Neural cell (in vitro differentiated cells): ENCODE data around the gene LRFN5. TPM values are rescaled to one million over a fixed set of nuclear protein-coding genes. Genes with fewer than 3 reads are reported as not detected.
"Not testable (repeated sequence)": the region's sequence is repeated elsewhere in the genome, so short reads cannot be mapped to it uniquely, and the experiment has no call there.

ENCODE experiments used
- H2AFZ ChIP-seq: fragments of 200-600, 300-800 bp; sonication (generic), shearing (Covaris generic); 2 replicates; pipeline ENCODE4 v1.6.0; 2014; ENCODE audit warnings: low read depth, mild to moderate bottlenecking, antibody characterized with exemption, low read length, moderate library complexity
- H3F3A ChIP-seq: fragments of 200-600 bp; shearing (Covaris generic); 2 replicates; pipeline ENCODE4 v1.6.1; 2016; ENCODE audit warnings: mild to moderate bottlenecking, moderate library complexity, mixed read lengths, antibody characterized with exemption, low read length; ENCODE audit not compliant: insufficient read depth, poor library complexity, severe bottlenecking
- H3K27ac ChIP-seq: fragments of 200-600, 300-800 bp; sonication (generic), shearing (Covaris generic); 2 replicates; pipeline ENCODE4 v1.5.1; 2014; ENCODE audit warnings: mild to moderate bottlenecking, low read length, moderate library complexity
- H3K27me3 ChIP-seq: fragments of 300-800, 200-600 bp; sonication (generic), shearing (Covaris generic); 2 replicates; pipeline ENCODE4 v1.6.0; 2014; ENCODE audit warnings: mild to moderate bottlenecking, low read depth, low read length, moderate library complexity; ENCODE audit not compliant: insufficient read depth
- H3K36me3 ChIP-seq: fragments of 300-800, 200-600 bp; sonication (generic), shearing (Covaris generic); 2 replicates; pipeline ENCODE4 v1.5.1; 2014; ENCODE audit warnings: mild to moderate bottlenecking, antibody characterized with exemption, low read length, moderate library complexity; ENCODE audit not compliant: insufficient read depth
- H3K4me2 ChIP-seq: fragments of 300-800, 200-600 bp; sonication (generic), shearing (Covaris generic); 2 replicates; pipeline ENCODE4 v1.6.0; 2014; ENCODE audit warnings: mild to moderate bottlenecking, low read length
- H3K4me3 ChIP-seq: fragments of 300-800, 200-600 bp; sonication (generic), shearing (Covaris generic); 2 replicates; pipeline ENCODE4 v1.5.1; 2014; ENCODE audit warnings: mild to moderate bottlenecking, low read length, moderate library complexity
- H3K79me2 ChIP-seq: fragments of 200-600 bp; shearing (Covaris generic); replicated peaks from 2 replicates; pipeline ENCODE4 v1.6.0; 2014; ENCODE audit warnings: mild to moderate bottlenecking, low read length, moderate library complexity; ENCODE audit not compliant: insufficient read depth
- H3K9ac ChIP-seq: fragments of 300-800, 200-600 bp; sonication (generic), shearing (Covaris generic); 2 replicates; pipeline ENCODE4 v1.6.1; 2016; ENCODE audit warnings: mild to moderate bottlenecking, low read length, mixed read lengths
- H3K9me2 ChIP-seq: fragments of 200-600 bp; shearing (Covaris generic); 2 replicates; pipeline ENCODE4 v1.6.1; 2016; ENCODE audit warnings: mild to moderate bottlenecking, low read length, mixed read lengths; ENCODE audit not compliant: insufficient read depth
- H3K9me3 ChIP-seq: fragments of 200-600, 300-800 bp; sonication (generic), shearing (Covaris generic); 2 replicates; pipeline ENCODE4 v1.6.1; 2016; ENCODE audit warnings: mild to moderate bottlenecking, mixed run types, low read length, moderate library complexity, mixed read lengths
- H4K20me1 ChIP-seq: fragments of 200-600 bp; shearing (Covaris generic); 2 replicates; pipeline ENCODE4 v1.6.1; 2016; ENCODE audit warnings: mild to moderate bottlenecking, mixed run types; ENCODE audit not compliant: insufficient read depth
- EP300 ChIP-seq: fragments of 450-650 bp; conservative IDR thresholded peaks from 2 replicates; pipeline ENCODE4 v1.6.1; 2014; ENCODE audit warnings: antibody characterized with exemption, mild to moderate bottlenecking, moderate library complexity; ENCODE audit not compliant: poor library complexity, severe bottlenecking
- EZH2 ChIP-seq: fragments of 200-600, 300-800 bp; shearing (Covaris generic), sonication (generic); IDR thresholded peaks from 2 replicates; pipeline ENCODE4 v1.6.1; 2014; ENCODE audit warnings: antibody characterized with exemption, low read length, borderline replicate concordance, mild to moderate bottlenecking; ENCODE audit not compliant: insufficient read depth, poor library complexity, severe bottlenecking
- MXI1 ChIP-seq: fragments of 450-650 bp; conservative IDR thresholded peaks from 2 replicates; pipeline ENCODE4 v1.6.1; 2014; ENCODE audit warnings: antibody characterized with exemption, mild to moderate bottlenecking; ENCODE audit not compliant: poor library complexity, severe bottlenecking
- POLR2AphosphoS5 ChIP-seq: IDR thresholded peaks from 2 replicates; pipeline ENCODE4 v1.6.1; 2012
- RAD21 ChIP-seq: fragments of 450-650 bp; conservative IDR thresholded peaks from 2 replicates; pipeline ENCODE4 v1.6.1; 2014; ENCODE audit warnings: antibody characterized with exemption, mild to moderate bottlenecking, moderate library complexity
- SMC3 ChIP-seq: fragments of 450-650 bp; conservative IDR thresholded peaks from 2 replicates; pipeline ENCODE4 v1.6.1; 2014; ENCODE audit warnings: antibody characterized with exemption, mild to moderate bottlenecking, moderate library complexity; ENCODE audit not compliant: poor library complexity
- TAF1 ChIP-seq: IDR thresholded peaks from 2 replicates; pipeline ENCODE4 v1.6.1; 2012; ENCODE audit warnings: low read depth
- polyA plus RNA-seq: library from polyadenylated mRNA; depleted of rRNA; stranded (reverse); fragments of >200 nt; gene quantifications from 2 replicates; pipeline ENCODE4 v1.2.3, GENCODE V29; 2014
- TF ChIP-seq, protein P1 (sequence below): fragments of 450-650 bp; IDR thresholded peaks from 2 replicates; pipeline ENCODE4 v1.5.1; 2014; ENCODE audit warnings: antibody characterized with exemption, mild to moderate bottlenecking, moderate library complexity; ENCODE audit not compliant: poor library complexity, severe bottlenecking
- TF ChIP-seq, protein P2 (sequence below): IDR thresholded peaks from 2 replicates; pipeline ENCODE4 v1.6.1; 2012; ENCODE audit warnings: borderline replicate concordance

Gene LRFN5
- polyA plus RNA-seq, 1 donor from 2014 or later = 24.5 TPM

DNA sequence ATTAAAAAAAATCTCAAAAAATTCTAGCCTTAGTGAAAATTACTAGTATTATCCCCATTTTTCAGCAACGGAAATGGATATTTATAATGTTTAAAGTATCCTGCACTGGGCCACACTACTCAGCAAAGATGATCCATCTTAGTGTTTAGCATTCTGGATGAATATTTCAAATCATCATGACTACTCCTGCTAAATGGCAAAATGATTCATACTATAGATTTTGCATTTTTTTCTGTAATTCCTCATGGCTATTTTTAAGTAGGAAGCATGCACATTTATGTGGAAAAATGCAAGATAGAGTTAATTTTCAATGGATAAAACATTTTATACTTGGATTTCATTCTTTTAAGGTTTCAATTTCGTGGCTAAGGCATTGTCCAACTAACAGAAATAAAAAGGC is 59.6 kb downstream of the LRFN5 start:
- no peak overlapping the region for H3K4me2 ChIP-seq
- TF ChIP-seq MXI1 (no peak), TAF1 (no peak), EZH2 (no peak), EP300 (no peak), POLR2AphosphoS5 (no peak), SMC3 (no peak)
- TF ChIP-seq, protein P1, sequence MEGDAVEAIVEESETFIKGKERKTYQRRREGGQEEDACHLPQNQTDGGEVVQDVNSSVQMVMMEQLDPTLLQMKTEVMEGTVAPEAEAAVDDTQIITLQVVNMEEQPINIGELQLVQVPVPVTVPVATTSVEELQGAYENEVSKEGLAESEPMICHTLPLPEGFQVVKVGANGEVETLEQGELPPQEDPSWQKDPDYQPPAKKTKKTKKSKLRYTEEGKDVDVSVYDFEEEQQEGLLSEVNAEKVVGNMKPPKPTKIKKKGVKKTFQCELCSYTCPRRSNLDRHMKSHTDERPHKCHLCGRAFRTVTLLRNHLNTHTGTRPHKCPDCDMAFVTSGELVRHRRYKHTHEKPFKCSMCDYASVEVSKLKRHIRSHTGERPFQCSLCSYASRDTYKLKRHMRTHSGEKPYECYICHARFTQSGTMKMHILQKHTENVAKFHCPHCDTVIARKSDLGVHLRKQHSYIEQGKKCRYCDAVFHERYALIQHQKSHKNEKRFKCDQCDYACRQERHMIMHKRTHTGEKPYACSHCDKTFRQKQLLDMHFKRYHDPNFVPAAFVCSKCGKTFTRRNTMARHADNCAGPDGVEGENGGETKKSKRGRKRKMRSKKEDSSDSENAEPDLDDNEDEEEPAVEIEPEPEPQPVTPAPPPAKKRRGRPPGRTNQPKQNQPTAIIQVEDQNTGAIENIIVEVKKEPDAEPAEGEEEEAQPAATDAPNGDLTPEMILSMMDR = no peak
- TF ChIP-seq, protein P2, sequence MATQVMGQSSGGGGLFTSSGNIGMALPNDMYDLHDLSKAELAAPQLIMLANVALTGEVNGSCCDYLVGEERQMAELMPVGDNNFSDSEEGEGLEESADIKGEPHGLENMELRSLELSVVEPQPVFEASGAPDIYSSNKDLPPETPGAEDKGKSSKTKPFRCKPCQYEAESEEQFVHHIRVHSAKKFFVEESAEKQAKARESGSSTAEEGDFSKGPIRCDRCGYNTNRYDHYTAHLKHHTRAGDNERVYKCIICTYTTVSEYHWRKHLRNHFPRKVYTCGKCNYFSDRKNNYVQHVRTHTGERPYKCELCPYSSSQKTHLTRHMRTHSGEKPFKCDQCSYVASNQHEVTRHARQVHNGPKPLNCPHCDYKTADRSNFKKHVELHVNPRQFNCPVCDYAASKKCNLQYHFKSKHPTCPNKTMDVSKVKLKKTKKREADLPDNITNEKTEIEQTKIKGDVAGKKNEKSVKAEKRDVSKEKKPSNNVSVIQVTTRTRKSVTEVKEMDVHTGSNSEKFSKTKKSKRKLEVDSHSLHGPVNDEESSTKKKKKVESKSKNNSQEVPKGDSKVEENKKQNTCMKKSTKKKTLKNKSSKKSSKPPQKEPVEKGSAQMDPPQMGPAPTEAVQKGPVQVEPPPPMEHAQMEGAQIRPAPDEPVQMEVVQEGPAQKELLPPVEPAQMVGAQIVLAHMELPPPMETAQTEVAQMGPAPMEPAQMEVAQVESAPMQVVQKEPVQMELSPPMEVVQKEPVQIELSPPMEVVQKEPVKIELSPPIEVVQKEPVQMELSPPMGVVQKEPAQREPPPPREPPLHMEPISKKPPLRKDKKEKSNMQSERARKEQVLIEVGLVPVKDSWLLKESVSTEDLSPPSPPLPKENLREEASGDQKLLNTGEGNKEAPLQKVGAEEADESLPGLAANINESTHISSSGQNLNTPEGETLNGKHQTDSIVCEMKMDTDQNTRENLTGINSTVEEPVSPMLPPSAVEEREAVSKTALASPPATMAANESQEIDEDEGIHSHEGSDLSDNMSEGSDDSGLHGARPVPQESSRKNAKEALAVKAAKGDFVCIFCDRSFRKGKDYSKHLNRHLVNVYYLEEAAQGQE = no peak
- H3K9me3 ChIP-seq = no peaks in the 10 kb centered on the region
- H3K27ac ChIP-seq = no peak overlapping the region
- no peaks in the 10 kb centered on the region for H3K79me2 ChIP-seq
- no peaks in the 10 kb centered on the region for H3F3A ChIP-seq
- H4K20me1 ChIP-seq = no peaks in the 10 kb centered on the region
- H3K36me3 ChIP-seq = no peaks in the 10 kb centered on the region
- no peaks in the 10 kb centered on the region for H3K9me2 ChIP-seq
- no peaks in the 10 kb centered on the region for H3K27me3 ChIP-seq
- H3K4me3 ChIP-seq = no peak overlapping the region
- no peak overlapping the region for H2AFZ ChIP-seq
- H3K9ac ChIP-seq = no peak overlapping the region

DNA sequence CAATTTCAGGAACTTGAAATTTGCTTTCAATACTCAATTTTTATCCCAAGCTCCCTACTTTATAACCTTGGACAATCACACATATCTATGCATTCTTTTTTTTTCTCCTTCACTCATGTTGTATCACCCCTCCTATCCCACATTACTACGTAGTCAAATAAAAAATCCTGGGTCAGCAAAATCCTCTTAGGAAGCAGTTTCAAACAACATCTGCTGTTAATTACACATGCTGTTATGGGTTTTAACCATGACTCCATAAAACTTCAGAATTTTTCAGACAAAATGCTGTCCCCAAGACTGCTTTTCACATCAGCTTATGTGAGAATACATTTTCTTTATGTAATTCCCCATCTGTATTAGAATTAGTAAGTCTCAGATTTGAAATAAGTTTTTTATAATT is 61.7 kb downstream of the LRFN5 start:
- Histone ChIP-seq H3K9me3 (no peaks in the 10 kb centered on the region), H4K20me1 (no peaks in the 10 kb centered on the region), H3K9ac (no peak overlapping the region), H3K9me2 (no peaks in the 10 kb centered on the region), H3K79me2 (no peaks in the 10 kb centered on the region), H3K27ac (no peak overlapping the region), H3K27me3 (no peaks in the 10 kb centered on the region), H3K4me3 (no peak overlapping the region), H2AFZ (no peak overlapping the region), H3F3A (no peaks in the 10 kb centered on the region), H3K4me2 (no peak overlapping the region), H3K36me3 (no peaks in the 10 kb centered on the region)
- TF ChIP-seq RAD21 (no peak), EP300 (no peak), EZH2 (no peak), POLR2AphosphoS5 (no peak), TAF1 (no peak), SMC3 (no peak), MXI1 (no peak)
- TF ChIP-seq, protein P1 = no peak
- TF ChIP-seq, protein P2 = no peak

DNA sequence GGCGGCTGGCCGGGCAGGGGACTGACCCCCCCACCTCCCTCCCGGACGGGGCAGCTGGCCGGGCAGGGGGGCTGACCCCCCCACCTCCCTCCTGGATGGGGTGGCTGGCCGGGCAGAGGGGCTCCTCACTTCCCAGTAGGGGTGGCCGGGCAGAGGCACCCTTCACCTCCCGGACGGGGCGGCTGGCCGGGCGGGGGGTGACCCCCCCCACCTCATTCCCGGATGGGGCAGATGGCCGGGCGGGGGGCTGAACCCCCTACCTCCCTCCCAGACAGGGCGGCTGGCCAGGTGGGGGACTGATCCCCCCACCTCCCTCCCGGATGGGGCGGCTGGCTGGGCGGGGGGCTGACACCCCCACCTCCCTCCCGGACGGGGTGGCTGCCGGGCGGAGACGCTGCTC is 66.9 kb downstream of the LRFN5 start:
- H3K79me2 ChIP-seq, H3K4me2 ChIP-seq, H3K9ac ChIP-seq, H3K4me3 ChIP-seq, H3K9me3 ChIP-seq, H3K27me3 ChIP-seq, H4K20me1 ChIP-seq, H2AFZ ChIP-seq, H3K36me3 ChIP-seq, H3K27ac ChIP-seq, H3K9me2 ChIP-seq, H3F3A ChIP-seq: not testable (repeated sequence)
